Measurements from ENCODE around the gene IL21R.
"Not testable (repeated sequence)": the region's sequence is repeated elsewhere in the genome, so short reads cannot be mapped to it uniquely, and the experiment has no call there.

Gene IL21R

DNA sequence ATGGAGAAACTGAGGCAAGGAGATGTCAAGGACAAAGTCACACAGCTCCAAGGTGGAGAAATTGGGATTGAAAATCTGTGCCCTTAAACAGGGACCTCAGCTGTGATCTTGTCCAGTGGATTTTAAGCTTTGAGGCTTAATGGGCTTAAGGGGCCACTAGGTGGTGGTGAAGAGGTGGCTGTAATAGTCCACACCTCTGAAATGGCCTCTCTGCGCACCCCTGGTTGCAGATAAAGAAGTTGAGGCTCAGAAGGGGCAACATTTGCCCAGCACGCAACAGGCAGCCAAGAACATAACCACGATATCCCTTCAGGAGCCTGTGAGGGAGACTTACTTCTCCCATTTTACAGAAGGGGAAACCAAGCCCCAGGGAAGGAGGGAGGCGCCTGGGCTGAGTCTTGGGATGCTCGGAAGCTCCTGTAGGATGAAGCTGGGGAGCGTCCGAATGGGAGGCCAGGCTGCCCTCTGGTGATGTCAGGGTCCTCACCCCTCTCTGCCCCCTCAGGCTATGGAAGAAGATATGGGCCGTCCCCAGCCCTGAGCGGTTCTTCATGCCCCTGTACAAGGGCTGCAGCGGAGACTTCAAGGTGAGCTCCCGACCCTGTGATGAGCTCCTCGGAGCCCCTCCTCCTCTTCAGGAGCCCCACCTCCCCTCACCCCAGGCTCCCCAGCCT is 43.7 kb downstream of the IL21R start:
- no peak for DNase-seq (ENCODE audit: low spot score)

DNA sequence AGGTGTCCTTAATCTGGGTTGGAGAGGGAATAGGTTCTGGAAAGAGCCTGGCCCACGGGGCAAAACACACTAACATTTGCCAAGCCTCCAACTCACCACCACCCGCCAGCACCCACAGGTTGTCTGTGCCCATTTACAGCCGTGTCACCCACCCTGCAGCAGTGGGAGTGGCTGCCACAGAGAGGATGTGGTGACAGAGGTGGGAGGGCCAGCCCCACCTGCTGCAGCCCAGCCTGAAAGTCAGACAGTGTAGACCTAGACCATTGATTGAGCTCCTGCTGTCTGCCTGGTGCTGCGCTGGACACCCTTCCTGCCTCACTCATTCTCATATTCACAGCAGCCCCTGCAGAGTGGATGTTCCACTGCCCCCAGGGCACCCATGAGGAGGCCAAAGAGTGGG is 44.7 kb downstream of the IL21R start:
- DNase-seq (ENCODE audit: low spot score), result no peak

- DNase-seq (ENCODE audit: low spot score), result no peak
Measured at GRCh38 chr16:27447301-27447700, 45.3 kb downstream of the IL21R start.

DNA sequence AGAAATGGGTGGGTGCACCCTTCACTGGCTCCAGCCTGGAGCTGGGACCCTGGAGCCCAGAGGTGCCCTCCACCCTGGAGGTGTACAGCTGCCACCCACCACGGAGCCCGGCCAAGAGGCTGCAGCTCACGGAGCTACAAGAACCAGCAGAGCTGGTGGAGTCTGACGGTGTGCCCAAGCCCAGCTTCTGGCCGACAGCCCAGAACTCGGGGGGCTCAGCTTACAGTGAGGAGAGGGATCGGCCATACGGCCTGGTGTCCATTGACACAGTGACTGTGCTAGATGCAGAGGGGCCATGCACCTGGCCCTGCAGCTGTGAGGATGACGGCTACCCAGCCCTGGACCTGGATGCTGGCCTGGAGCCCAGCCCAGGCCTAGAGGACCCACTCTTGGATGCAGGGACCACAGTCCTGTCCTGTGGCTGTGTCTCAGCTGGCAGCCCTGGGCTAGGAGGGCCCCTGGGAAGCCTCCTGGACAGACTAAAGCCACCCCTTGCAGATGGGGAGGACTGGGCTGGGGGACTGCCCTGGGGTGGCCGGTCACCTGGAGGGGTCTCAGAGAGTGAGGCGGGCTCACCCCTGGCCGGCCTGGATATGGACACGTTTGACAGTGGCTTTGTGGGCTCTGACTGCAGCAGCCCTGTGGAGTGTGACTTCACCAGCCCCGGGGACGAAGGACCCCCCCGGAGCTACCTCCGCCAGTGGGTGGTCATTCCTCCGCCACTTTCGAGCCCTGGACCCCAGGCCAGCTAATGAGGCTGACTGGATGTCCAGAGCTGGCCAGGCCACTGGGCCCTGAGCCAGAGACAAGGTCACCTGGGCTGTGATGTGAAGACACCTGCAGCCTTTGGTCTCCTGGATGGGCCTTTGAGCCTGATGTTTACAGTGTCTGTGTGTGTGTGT is 46.8 kb downstream of the IL21R start:
- DNase-seq (ENCODE audit: low spot score), result no peak

GRCh38 chr16:27449434-27450195 is 47.6 kb downstream of the IL21R start:
- no peak for DNase-seq (ENCODE audit: low spot score)

DNA sequence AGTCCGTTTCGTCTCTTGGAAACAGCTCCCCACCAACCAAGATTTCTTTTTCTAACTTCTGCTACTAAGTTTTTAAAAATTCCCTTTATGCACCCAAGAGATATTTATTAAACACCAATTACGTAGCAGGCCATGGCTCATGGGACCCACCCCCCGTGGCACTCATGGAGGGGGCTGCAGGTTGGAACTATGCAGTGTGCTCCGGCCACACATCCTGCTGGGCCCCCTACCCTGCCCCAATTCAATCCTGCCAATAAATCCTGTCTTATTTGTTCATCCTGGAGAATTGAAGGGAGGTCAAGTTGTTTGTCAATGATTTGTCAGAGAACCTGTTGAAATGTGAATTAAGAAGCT is 48.2 kb downstream of the IL21R start:
- DNase-seq (ENCODE audit: low spot score), result no peak

- DNase-seq (ENCODE audit: low spot score), result no peak
Measured at GRCh38 chr16:27452569-27453493, 50.9 kb downstream of the IL21R start.

DNA sequence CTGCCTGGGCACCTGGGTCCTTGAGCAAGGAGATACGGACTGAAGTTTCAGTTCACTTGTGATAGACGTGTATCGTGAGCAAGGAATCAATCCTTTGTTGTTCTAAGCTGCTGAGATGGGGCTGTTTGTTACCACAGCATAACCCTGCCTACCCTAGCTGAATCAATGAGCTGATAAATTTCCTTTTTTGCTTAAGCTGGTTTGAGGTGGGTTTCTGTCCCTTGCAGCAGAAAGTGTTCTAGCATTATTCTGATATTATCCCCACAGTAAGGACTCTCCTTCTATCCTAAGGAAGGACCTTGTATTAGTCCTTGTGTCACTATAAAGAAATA is 51.5 kb downstream of the IL21R start:
- DNase-seq (ENCODE audit: low spot score), result no peak

- DNase-seq (ENCODE audit: low spot score), result no peak
Measured at GRCh38 chr16:27455700-27456099, 53.7 kb downstream of the IL21R start.

- DNase-seq (ENCODE audit: low spot score), result not testable (repeated sequence)
Measured at GRCh38 chr16:27457605-27457900, 55.6 kb downstream of the IL21R start.

DNA sequence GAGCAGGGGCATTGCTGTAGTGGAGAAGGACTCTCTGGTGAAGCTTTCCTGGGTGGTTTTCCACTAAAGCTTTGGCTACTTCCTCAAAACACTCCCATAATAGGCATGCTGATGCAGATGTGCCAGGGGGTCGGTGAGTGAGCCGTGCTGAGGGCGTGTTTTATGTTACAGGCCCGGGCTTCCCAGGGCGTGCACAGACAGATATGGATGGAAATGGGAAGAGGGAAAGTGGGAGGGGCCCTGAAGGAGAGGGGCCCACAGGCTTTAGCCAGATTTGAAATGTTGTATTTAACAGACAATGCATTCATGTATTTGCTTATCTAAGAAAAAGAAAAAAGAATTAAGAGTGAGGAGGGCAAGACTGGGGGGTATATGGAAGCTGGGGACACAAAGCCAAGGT is 56.3 kb downstream of the IL21R start:
- DNase-seq (ENCODE audit: low spot score), result no peak

- no peak for DNase-seq (ENCODE audit: low spot score)
Measured at GRCh38 chr16:27458987-27459688, 57.2 kb downstream of the IL21R start.

GRCh38 chr16:27460213-27460612 is 58.2 kb downstream of the IL21R start:
- no peak for DNase-seq (ENCODE audit: low spot score)

DNA sequence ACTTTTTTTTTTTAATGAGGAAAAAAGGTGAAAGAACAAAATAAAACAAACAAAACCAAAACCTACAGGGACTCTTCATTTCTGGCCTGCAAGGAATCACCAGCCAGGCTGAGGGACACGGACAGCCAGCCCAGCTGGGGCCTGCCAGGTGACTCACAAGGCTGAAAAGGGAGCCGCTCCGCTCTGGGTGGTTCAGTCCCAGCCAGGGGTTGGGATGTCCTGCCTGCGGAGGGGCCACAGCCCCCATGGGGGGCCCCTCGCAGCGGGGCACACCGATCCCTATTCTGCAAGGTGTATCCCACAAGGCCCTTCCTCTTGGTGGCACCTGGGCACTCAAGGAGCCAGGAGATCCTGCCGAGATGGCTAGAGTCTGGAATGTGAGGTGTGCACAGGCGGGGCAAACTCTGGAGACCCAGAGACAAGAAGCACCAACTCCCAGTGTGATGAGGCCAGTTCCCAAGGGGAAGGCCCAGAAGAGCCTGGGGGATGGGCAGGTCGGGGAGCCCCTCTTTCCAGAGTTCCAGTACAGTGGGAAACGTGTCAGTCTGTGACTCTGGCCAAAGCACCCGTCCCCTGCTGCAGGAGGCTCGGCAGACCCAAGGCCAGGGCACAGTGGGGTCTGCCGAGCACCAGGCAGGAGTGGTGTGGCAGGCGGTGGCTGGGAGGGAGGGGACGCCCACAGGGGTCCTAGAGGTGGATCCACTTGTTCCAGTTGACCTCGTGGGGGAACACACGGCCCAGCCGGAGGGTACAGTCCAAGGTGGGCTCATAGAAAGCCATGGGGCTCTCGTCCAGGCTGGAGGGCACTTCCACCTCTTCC is 58.9 kb downstream of the IL21R start:
- DNase-seq (ENCODE audit: low spot score), result no peak

DNA sequence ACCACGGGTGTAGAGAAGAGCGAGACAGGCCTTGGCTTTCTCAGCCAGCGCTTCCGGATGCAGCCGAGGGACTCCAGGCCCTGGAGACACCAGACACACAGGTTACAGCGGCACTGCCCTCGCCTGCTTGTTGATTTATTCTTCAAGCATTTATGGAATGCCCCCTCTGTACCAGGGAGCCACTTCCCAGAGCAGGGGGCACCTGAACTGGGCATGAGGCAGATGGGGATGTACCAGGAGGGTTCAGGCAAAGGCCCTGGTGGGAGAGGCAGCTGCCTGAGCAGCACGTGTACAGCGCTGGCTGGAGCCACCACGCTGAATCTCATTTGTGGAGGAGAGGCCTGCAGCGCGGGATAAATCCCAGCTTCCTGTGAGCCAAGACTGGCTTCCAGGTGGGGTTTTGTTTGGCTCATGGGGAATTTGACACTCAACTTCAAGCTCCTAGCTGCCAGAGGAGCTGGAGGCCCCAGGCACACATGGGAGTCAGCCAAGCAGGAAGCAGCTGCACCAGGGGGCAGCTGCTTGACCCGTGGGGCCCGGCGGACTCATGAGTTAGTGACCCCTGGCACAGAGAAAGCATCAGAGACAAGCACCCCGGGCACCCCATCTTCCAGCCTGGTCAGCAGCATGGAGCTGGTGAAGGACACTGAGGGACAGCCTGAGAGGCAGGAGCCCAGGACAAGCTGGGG is 59.7 kb downstream of the IL21R start:
- DNase-seq (ENCODE audit: low spot score), result no peak

- DNase-seq (ENCODE audit: low spot score), result no peak
Measured at GRCh38 chr16:27462200-27462845, 60.3 kb downstream of the IL21R start.

DNA sequence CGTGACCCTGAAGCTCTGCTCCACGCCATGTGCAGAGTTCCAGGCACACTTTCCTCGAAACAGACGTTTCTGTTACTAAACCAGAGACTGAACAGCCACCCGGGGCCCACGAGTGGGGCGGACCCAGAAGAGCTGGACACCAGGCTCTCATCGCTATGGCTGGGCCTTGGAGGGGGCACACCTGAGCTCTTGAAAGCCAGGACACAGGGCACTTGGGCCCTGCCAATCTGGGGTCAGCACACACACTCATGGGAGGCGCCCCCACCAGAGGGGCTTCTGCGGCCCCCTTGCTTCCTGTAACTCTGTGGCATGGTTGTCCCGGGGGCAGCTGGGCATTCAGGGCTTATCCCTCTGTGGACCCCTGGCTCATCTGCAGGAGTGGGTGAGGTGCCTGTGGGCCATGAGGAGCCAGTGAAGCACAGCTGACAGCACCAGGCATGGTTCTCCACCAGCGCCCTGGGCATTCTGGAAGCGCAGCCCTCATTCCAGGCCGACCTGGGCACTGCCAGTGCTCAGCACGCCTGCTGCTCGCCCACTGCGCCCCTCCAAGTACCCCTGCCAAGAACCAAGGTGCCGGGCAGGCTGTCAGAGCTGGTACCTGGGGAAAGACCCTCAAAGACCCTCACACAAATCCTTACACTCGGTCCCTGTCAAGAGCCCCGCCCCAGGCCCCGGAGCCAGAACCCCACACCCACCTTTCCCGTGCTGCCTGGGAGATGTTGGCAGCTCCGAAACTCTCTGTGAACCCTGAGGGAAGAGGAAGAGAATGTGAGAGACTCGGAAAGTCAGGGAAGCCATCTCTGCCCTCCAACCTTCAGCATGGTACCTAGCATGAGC is 61.1 kb downstream of the IL21R start:
- no peak for DNase-seq (ENCODE audit: low spot score)

GRCh38 chr16:27463741-27464591 is 62.0 kb downstream of the IL21R start:
- DNase-seq (ENCODE audit: low spot score), result no peak
